HCT116 (cell line): ENCODE measurements around the gene PNLIPRP3. TPM values are rescaled to one million over a fixed set of nuclear protein-coding genes. Genes with fewer than 3 reads are reported as not detected.

ENCODE experiments used
- ATAC-seq: fragments of 200-7000 bp; cut with Tn5 transposase; 2 replicates; pipeline ENCODE4 v1.9.1; 2020; ENCODE audit warnings: mild to moderate bottlenecking, moderate library complexity
- BruUV-seq: library from RNA; stranded (reverse); fragments of 400-500 nt; replicated peaks from 2 replicates; lab custom pipeline; 2021; lab: Mats Ljungman, UMichigan
- CTCF ChIA-PET: fragments of 300-600 bp; sonication (Branson Sonifier 250); formaldehyde crosslinking; loops from one replicate; lab custom pipeline; 2021; ENCODE audit warnings: antibody characterized with exemption; lab: Charles Lee
- POLR2A ChIA-PET: fragments of 300-600, 350-600 bp; sonication (Branson Sonifier 250); formaldehyde crosslinking; loops from one replicate; lab custom pipeline; 2021; ENCODE audit warnings: antibody characterized with exemption; lab: Charles Lee
- RAD21 ChIA-PET, 2 experiments: fragments of 300-600 bp; sonication (Branson Sonifier 250); formaldehyde crosslinking; loops; one replicate each; lab custom pipeline; 2023; ENCODE audit warnings: low total read pairs in 2 of 2; ENCODE audit not compliant: uncharacterized antibody in 2 of 2, unreplicated experiment in 2 of 2, low non-redundant PET in 1 of 2; lab: Charles Lee
- DNase-seq: peaks from one replicate; pipeline ENCODE4 v3.0.0-alpha.2; 2010; ENCODE audit warnings: low read depth, low spot score
- H2AFZ ChIP-seq: fragments of 200-600 bp; shearing (Covaris generic), sonication (generic); 2 replicates; pipeline ENCODE4 v1.6.1; 2017; ENCODE audit warnings: low read depth, mixed run types, mixed read lengths, antibody characterized with exemption, low read length; ENCODE audit not compliant: poor library complexity, severe bottlenecking
- H3K27ac ChIP-seq: 2 replicates; pipeline ENCODE4 v1.5.1; 2012; ENCODE audit warnings: low read depth, low read length
- H3K27me3 ChIP-seq: fragments of 200-600 bp; sonication (generic); 2 replicates; pipeline ENCODE4 v1.6.1; 2016; ENCODE audit warnings: mixed run types, low read length, mixed read lengths; ENCODE audit not compliant: insufficient read depth
- H3K36me3 ChIP-seq, 2 experiments: fragments of 200-500 bp in 1 of 2; fragments of 200-600 bp in 1 of 2; sonication (Bioruptor generic) in 1 of 2; sonication (generic) in 1 of 2; 2 replicates each; pipeline versions ENCODE4 v1.5.1 to v1.6.1; 2014 to 2016; ENCODE audit warnings: low read length in 2 of 2, inconsistent platforms in 1 of 2, mixed read lengths in 1 of 2, mixed run types in 1 of 2; ENCODE audit not compliant: insufficient read depth in 2 of 2, control insufficient read depth in 1 of 2
- H3K4me1 ChIP-seq, 2 experiments: fragments of 200-600 bp in 1 of 2; sonication (generic) in 1 of 2; 2 replicates each; pipeline versions ENCODE4 v1.5.1 to v1.6.1; 2012 to 2017; ENCODE audit warnings: low read length in 2 of 2, inconsistent platforms in 1 of 2, mild to moderate bottlenecking in 1 of 2, mixed read lengths in 1 of 2, mixed run types in 1 of 2, moderate library complexity in 1 of 2; ENCODE audit not compliant: insufficient read depth in 2 of 2, control insufficient read depth in 1 of 2
- H3K4me2 ChIP-seq: fragments of 200-600 bp; sonication (generic); 2 replicates; pipeline ENCODE4 v1.6.1; 2017; ENCODE audit warnings: mixed run types, low read length, mixed read lengths
- H3K4me3 ChIP-seq, 2 experiments: fragments of 200-600 bp in 1 of 2; sonication (generic) in 1 of 2; replicated peaks in 1 of 2; 2 replicates each; pipeline ENCODE4 v1.5.1; 2011 to 2016; ENCODE audit warnings: low read length in 2 of 2, control low read depth in 1 of 2, low read depth in 1 of 2, mild to moderate bottlenecking in 1 of 2, mixed read lengths in 1 of 2, mixed run types in 1 of 2
- H3K79me2 ChIP-seq: fragments of 200-600 bp; sonication (generic); 2 replicates; pipeline ENCODE4 v1.6.1; 2017; ENCODE audit warnings: mild to moderate bottlenecking, mixed run types, low read length, moderate library complexity, mixed read lengths; ENCODE audit not compliant: insufficient read depth
- H3K9ac ChIP-seq: fragments of 200-600 bp; sonication (generic); 2 replicates; pipeline ENCODE4 v1.6.1; 2016; ENCODE audit warnings: low read length, mixed read lengths
- H3K9me2 ChIP-seq: fragments of 200-600 bp; sonication (generic), shearing (Covaris generic); 2 replicates; pipeline ENCODE4 v1.6.1; 2017; ENCODE audit warnings: mixed run types, mild to moderate bottlenecking, moderate library complexity; ENCODE audit not compliant: insufficient read depth
- H3K9me3 ChIP-seq, 2 experiments: fragments of 200-500 bp in 1 of 2; fragments of 200-600 bp in 1 of 2; sonication (Bioruptor generic) in 1 of 2; sonication (generic) in 1 of 2; 2 replicates each; pipeline ENCODE4 v1.6.1; 2014 to 2017; ENCODE audit warnings: low read length in 2 of 2, mixed read lengths in 2 of 2, inconsistent platforms in 1 of 2, low read depth in 1 of 2, mild to moderate bottlenecking in 1 of 2, mixed run types in 1 of 2, moderate library complexity in 1 of 2; ENCODE audit not compliant: control insufficient read depth in 1 of 2, insufficient read depth in 1 of 2
- H4K20me1 ChIP-seq: fragments of 200-600 bp; sonication (generic), shearing (Covaris generic); 2 replicates; pipeline ENCODE4 v1.6.1; 2017; ENCODE audit warnings: mixed run types, mild to moderate bottlenecking, moderate library complexity; ENCODE audit not compliant: insufficient read depth
- CBX3 ChIP-seq: IDR thresholded peaks from 2 replicates; pipeline ENCODE4 v1.6.1; 2012; ENCODE audit warnings: low read depth
- CTCF ChIP-seq, 3 experiments: fragments of 200-600 bp in 1 of 3; sonication (generic) in 1 of 3; IDR thresholded peaks in 2 of 3; conservative IDR thresholded peaks in 1 of 3; 2 replicates each; pipeline ENCODE4 v1.5.1; 2012 to 2017; ENCODE audit warnings: low read depth in 2 of 3, low read length in 2 of 3, antibody characterized with exemption in 1 of 3, borderline replicate concordance in 1 of 3, control low read depth in 1 of 3, mild to moderate bottlenecking in 1 of 3, mixed read lengths in 1 of 3, mixed run types in 1 of 3, moderate library complexity in 1 of 3; ENCODE audit not compliant: insufficient read depth in 1 of 3
- ELF1 ChIP-seq: IDR thresholded peaks from 2 replicates; pipeline ENCODE4 v1.6.1; 2012; ENCODE audit warnings: low read depth, borderline replicate concordance
- EZH2phosphoT487 ChIP-seq: fragments of 200-600 bp; IDR thresholded peaks from 2 replicates; pipeline ENCODE4 v1.6.1; 2018; ENCODE audit warnings: antibody characterized with exemption, borderline replicate concordance
- RAD21 ChIP-seq: IDR thresholded peaks from 2 replicates; pipeline ENCODE4 v1.6.1; 2012; ENCODE audit warnings: low read depth, mild to moderate bottlenecking
- YY1 ChIP-seq: IDR thresholded peaks from 2 replicates; pipeline ENCODE4 v1.6.1; 2011; ENCODE audit warnings: low read length, low read depth, moderate library complexity, mild to moderate bottlenecking; ENCODE audit not compliant: insufficient replicate concordance; ENCODE audit errors: extremely low read depth
- intact Hi-C: fragments of 100-400 bp; cut with micrococcal nuclease; formaldehyde crosslinking; loops from 2 replicates; pipeline ENCODE4 v1.10.0; 2022
- total RNA-seq: library from RNA; stranded (reverse); gene quantifications from one replicate; pipeline ENCODE4 v1.2.1, GENCODE V29; 2021; ENCODE audit not compliant: unreplicated experiment

The PNLIPRP3 gene
- total RNA-seq, 1 experiment from 2014 or later = not detected

- Histone ChIP-seq H3K27me3 (peaks cover 15% of the 10 kb centered on the region), H3K79me2 (no peaks in the 10 kb centered on the region), H3K9me2 (no peaks in the 10 kb centered on the region), H4K20me1 (no peaks in the 10 kb centered on the region), H3K4me2 (peak overlapping the region; percentile 38), H3K4me1 (peaks cover 0 to 5% of the 10 kb centered on the region in 2 experiments; a peak in 2 of 4 replicates), H3K9ac (no peak overlapping the region), H3K9me3 (no peaks in the 10 kb centered on the region), H2AFZ (peak overlapping the region; percentile 79), H3K27ac (no peak overlapping the region), H3K4me3 (no peak overlapping the region), H3K36me3 (no peaks in the 10 kb centered on the region)
- intact Hi-C loops = loop anchor here (2.0 to 10.0 kb wide), 3 partner anchors 51 to 704 kb away; no protein-coding TSS in a partner anchor
- no TSS peak for BruUV-seq
- RAD21 ChIA-PET = interaction anchor here in 1 of 2 experiments (1.2 kb wide), 1 partner anchor 317 kb away, joined by 3 read pairs; no protein-coding TSS in a partner anchor
- ATAC-seq = peak; percentile 99
- TF ChIP-seq CTCF (IDR thresholded peaks at IDR 0.05 in 2 of 3, conservative IDR thresholded peaks at IDR 0.05 in 1 of 3; ENCODE audit: borderline replicate concordance in 1 of 3, insufficient read depth in 1 of 3, low read depth in 2 of 3, low read length in 2 of 3) (peak; percentile 72 to 90 (median 84)), RAD21 (peak; percentile 79), CBX3 (no peak), EZH2phosphoT487 (no peak), YY1 (peak; percentile 21), ELF1 (no peak)
- peak; percentile 33 for DNase-seq
- CTCF ChIA-PET = interaction anchor here (0.7 to 1.6 kb wide), 13 partner anchors 9 to 705 kb away, joined by 3 to 10 read pairs (median 4); no protein-coding TSS in a partner anchor
- POLR2A ChIA-PET = no interaction called here
Observed at GRCh38 chr10:116470768-116471415, 43.2 kb downstream of the PNLIPRP3 start.
